ENCODE data around the gene RXRA. TPM values are rescaled to one million over a fixed set of nuclear protein-coding genes. Genes with fewer than 3 reads are reported as not detected.

Gene RXRA
- polyA plus RNA-seq, 1 donor from 2014 or later = 2.7 TPM

- Histone ChIP-seq H3K27me3 (ENCODE audit: insufficient read depth, low read depth, low read length) (no peaks in the 10 kb centered on the region), H3K4me3 (ENCODE audit: low read length) (no peak overlapping the region), H2AFZ (ENCODE audit: low read depth, low read length) (no peak overlapping the region), H3K9me2 (ENCODE audit: insufficient read depth, low read length) (no peaks in the 10 kb centered on the region), H3K36me3 (ENCODE audit: insufficient read depth, low read length) (no peaks in the 10 kb centered on the region), H3K9me3 (ENCODE audit: low read length) (no peaks in the 10 kb centered on the region), H3K4me2 (ENCODE audit: low read length) (no peak overlapping the region), H3K79me2 (replicated peaks; ENCODE audit: insufficient read depth, low read length) (no peaks in the 10 kb centered on the region), H3K27ac (ENCODE audit: low read length) (no peak overlapping the region), H3K9ac (ENCODE audit: low read length) (no peak overlapping the region), H3F3A (ENCODE audit: insufficient read depth, low read length, poor library complexity, severe bottlenecking) (no peaks in the 10 kb centered on the region), H4K20me1 (ENCODE audit: insufficient read depth) (no peaks in the 10 kb centered on the region)
- TF ChIP-seq CTCF (IDR thresholded peaks at IDR 0.05; ENCODE audit: poor library complexity, severe bottlenecking) = no peak
- no peak for TF ChIP-seq EP300 (conservative IDR thresholded peaks at IDR 0.05; ENCODE audit: poor library complexity, severe bottlenecking)
- no peak for TF ChIP-seq RAD21 (conservative IDR thresholded peaks at IDR 0.05)
Measured at GRCh38 chr9:134388976-134389375, 62.7 kb downstream of the RXRA start.

GRCh38 chr9:134389642-134390041 lies 63.4 kb downstream of the RXRA start:
- H3K9ac ChIP-seq (ENCODE audit: low read length) = no peak overlapping the region
- H3K9me2 ChIP-seq (ENCODE audit: insufficient read depth, low read length) = no peaks in the 10 kb centered on the region
- TF ChIP-seq EP300 (conservative IDR thresholded peaks at IDR 0.05; ENCODE audit: poor library complexity, severe bottlenecking) = no peak
- no peak for TF ChIP-seq REST (IDR thresholded peaks at IDR 0.05; ENCODE audit: borderline replicate concordance)
- no peak for TF ChIP-seq TAF1 (IDR thresholded peaks at IDR 0.05; ENCODE audit: low read depth)
- no peak for TF ChIP-seq POLR2AphosphoS5 (IDR thresholded peaks at IDR 0.05)
- no peak for TF ChIP-seq RAD21 (conservative IDR thresholded peaks at IDR 0.05)
- no peak for TF ChIP-seq CTCF (IDR thresholded peaks at IDR 0.05; ENCODE audit: poor library complexity, severe bottlenecking)
- no peak for TF ChIP-seq MXI1 (conservative IDR thresholded peaks at IDR 0.05; ENCODE audit: poor library complexity, severe bottlenecking)
- no peak for TF ChIP-seq EZH2 (IDR thresholded peaks at IDR 0.05; ENCODE audit: borderline replicate concordance, insufficient read depth, low read length, poor library complexity, severe bottlenecking)
- TF ChIP-seq SMC3 (conservative IDR thresholded peaks at IDR 0.05; ENCODE audit: poor library complexity) = no peak
- H3K9me3 ChIP-seq (ENCODE audit: low read length) = no peaks in the 10 kb centered on the region
- no peak overlapping the region for H3K27ac ChIP-seq (ENCODE audit: low read length)
- H3K36me3 ChIP-seq (ENCODE audit: insufficient read depth, low read length) = no peaks in the 10 kb centered on the region
- H3K4me3 ChIP-seq (ENCODE audit: low read length) = no peak overlapping the region
- H4K20me1 ChIP-seq (ENCODE audit: insufficient read depth) = no peaks in the 10 kb centered on the region
- no peaks in the 10 kb centered on the region for H3F3A ChIP-seq (ENCODE audit: insufficient read depth, low read length, poor library complexity, severe bottlenecking)
- no peaks in the 10 kb centered on the region for H3K27me3 ChIP-seq (ENCODE audit: insufficient read depth, low read depth, low read length)
- H3K4me2 ChIP-seq (ENCODE audit: low read length) = no peak overlapping the region
- no peaks in the 10 kb centered on the region for H3K79me2 ChIP-seq (replicated peaks; ENCODE audit: insufficient read depth, low read length)
- no peak overlapping the region for H2AFZ ChIP-seq (ENCODE audit: low read depth, low read length)
